SU-DHL-6 (cell line): Measurements from ENCODE around the gene AXL.

Experiments used
- H2AFZ ChIP-seq: fragments of 200-600 bp; sonication (generic); 2 replicates; pipeline ENCODE4 v1.6.1; 2014; ENCODE audit warnings: low read depth, mild to moderate bottlenecking, moderate library complexity, mixed read lengths, antibody characterized with exemption, low read length; ENCODE audit not compliant: severe bottlenecking
- H3F3A ChIP-seq: fragments of 200-600 bp; shearing (Covaris generic); 2 replicates; pipeline ENCODE4 v1.6.0; 2016; ENCODE audit warnings: antibody characterized with exemption, mild to moderate bottlenecking; ENCODE audit not compliant: insufficient read depth
- H3K27ac ChIP-seq: fragments of 200-600 bp; sonication (generic); 2 replicates; pipeline ENCODE4 v1.5.1; 2016; ENCODE audit warnings: low read depth, mild to moderate bottlenecking, low read length, moderate library complexity, mixed read lengths
- H3K27me3 ChIP-seq: fragments of 200-600 bp; sonication (generic), shearing (Covaris generic); 2 replicates; pipeline ENCODE4 v1.6.0; 2014; ENCODE audit warnings: mild to moderate bottlenecking, low read length
- H3K36me3 ChIP-seq: fragments of 200-600 bp; sonication (generic); 2 replicates; pipeline ENCODE4 v1.6.1; 2014; ENCODE audit warnings: mild to moderate bottlenecking, low read length, mixed read lengths
- H3K4me2 ChIP-seq: fragments of 300-600, 200-600 bp; shearing (Covaris generic), sonication (generic); 2 replicates; pipeline ENCODE4 v1.6.0; 2014; ENCODE audit warnings: low read length, low read depth, mild to moderate bottlenecking; ENCODE audit not compliant: poor library complexity, severe bottlenecking
- H3K4me3 ChIP-seq: fragments of 200-600 bp; sonication (generic); 2 replicates; pipeline ENCODE4 v1.5.1; 2014; ENCODE audit warnings: antibody characterized with exemption, low read length, mild to moderate bottlenecking, mixed read lengths; ENCODE audit not compliant: insufficient read depth, poor library complexity, severe bottlenecking
- H3K79me2 ChIP-seq: fragments of 200-600 bp; sonication (generic); 2 replicates; pipeline ENCODE4 v1.6.1; 2014; ENCODE audit warnings: mild to moderate bottlenecking, low read length, moderate library complexity; ENCODE audit not compliant: insufficient read depth
- H3K9ac ChIP-seq: fragments of 200-600 bp; sonication (generic); 2 replicates; pipeline ENCODE4 v1.7.0; 2014; ENCODE audit warnings: mild to moderate bottlenecking, low read length
- H3K9me2 ChIP-seq: fragments of 200-600 bp; sonication (generic); replicated peaks from 2 replicates; pipeline ENCODE4 v1.6.1; 2014; ENCODE audit warnings: low read length; ENCODE audit not compliant: insufficient read depth
- H3K9me3 ChIP-seq: fragments of 200-600 bp; sonication (generic); 2 replicates; pipeline ENCODE4 v1.6.1; 2014; ENCODE audit warnings: low read length, mixed read lengths; ENCODE audit not compliant: insufficient read depth
- H4K20me1 ChIP-seq: fragments of 200-600 bp; sonication (generic); 2 replicates; pipeline ENCODE4 v1.6.1; 2014; ENCODE audit warnings: low read depth, mild to moderate bottlenecking, antibody characterized with exemption, low read length, moderate library complexity, mixed read lengths
- CTCF ChIP-seq: fragments of 200-600 bp; sonication (generic); IDR thresholded peaks from one replicate; pipeline ENCODE4 v1.5.1; 2017; ENCODE audit warnings: antibody characterized with exemption, mild to moderate bottlenecking, low read length, moderate library complexity; ENCODE audit not compliant: insufficient read depth, poor library complexity, severe bottlenecking
- EZH2phosphoT487 ChIP-seq: fragments of 200-600 bp; sonication (generic), shearing (Covaris generic); conservative IDR thresholded peaks from 2 replicates; pipeline ENCODE4 v1.6.1; 2018; ENCODE audit warnings: mild to moderate bottlenecking, antibody characterized with exemption, low read length, moderate library complexity, mixed read lengths

The AXL gene

GRCh38 chr19:41220811-41221210 is 1.8 kb downstream of the AXL start:
- no peaks in the 10 kb centered on the region for H3F3A ChIP-seq
- no peaks in the 10 kb centered on the region for H3K27me3 ChIP-seq
- H3K9me3 ChIP-seq, result no peaks in the 10 kb centered on the region
- H3K27ac ChIP-seq, result no peak overlapping the region
- H3K9ac ChIP-seq, result no peak overlapping the region
- H3K9me2 ChIP-seq, result no peaks in the 10 kb centered on the region
- no peaks in the 10 kb centered on the region for H4K20me1 ChIP-seq
- no peak overlapping the region for H3K4me2 ChIP-seq
- H3K36me3 ChIP-seq, result no peaks in the 10 kb centered on the region
- H2AFZ ChIP-seq, result no peak overlapping the region
- no peak overlapping the region for H3K4me3 ChIP-seq
- TF ChIP-seq EZH2phosphoT487, result no peak
- TF ChIP-seq CTCF, result no peak
- H3K79me2 ChIP-seq, result no peaks in the 10 kb centered on the region

GRCh38 chr19:41221514-41222205 is 2.6 kb downstream of the AXL start:
- H3K4me3 ChIP-seq, result no peak overlapping the region
- TF ChIP-seq CTCF, result no peak
- TF ChIP-seq EZH2phosphoT487, result no peak
- no peaks in the 10 kb centered on the region for H3K79me2 ChIP-seq
- H3K27me3 ChIP-seq, result no peaks in the 10 kb centered on the region
- H3K4me2 ChIP-seq, result no peak overlapping the region
- H2AFZ ChIP-seq, result no peak overlapping the region
- no peaks in the 10 kb centered on the region for H3K9me3 ChIP-seq
- H4K20me1 ChIP-seq, result no peaks in the 10 kb centered on the region
- no peaks in the 10 kb centered on the region for H3K36me3 ChIP-seq
- H3K9me2 ChIP-seq, result no peaks in the 10 kb centered on the region
- H3K9ac ChIP-seq, result no peak overlapping the region
- no peaks in the 10 kb centered on the region for H3F3A ChIP-seq
- H3K27ac ChIP-seq, result no peak overlapping the region

- no peak for TF ChIP-seq EZH2phosphoT487
- TF ChIP-seq CTCF, result no peak
- Histone ChIP-seq H3K4me3 (no peak overlapping the region), H3K4me2 (no peak overlapping the region), H3K9ac (no peak overlapping the region), H3K9me3 (no peaks in the 10 kb centered on the region), H3K79me2 (no peaks in the 10 kb centered on the region), H3K27me3 (no peaks in the 10 kb centered on the region), H3K9me2 (no peaks in the 10 kb centered on the region), H3F3A (no peaks in the 10 kb centered on the region), H4K20me1 (no peaks in the 10 kb centered on the region), H3K36me3 (no peaks in the 10 kb centered on the region), H2AFZ (no peak overlapping the region), H3K27ac (no peak overlapping the region)
Observed at GRCh38 chr19:41222240-41222639, 3.2 kb downstream of the AXL start.
